Progenitor cell of endocrine pancreas (in vitro differentiated cells): ENCODE results near the gene GPR63. TPM values are rescaled to one million over a fixed set of nuclear protein-coding genes. Genes with fewer than 3 reads are reported as not detected.

Experiments used
- DNase-seq: peaks from one replicate; pipeline ENCODE4 v3.0.0; 2021; ENCODE audit warnings: low spot score; ENCODE audit not compliant: unreplicated experiment
- H3K27ac Mint-ChIP-seq: 2 replicates; pipeline ENCODE4 v1.8.0; 2021; ENCODE audit warnings: mild to moderate bottlenecking, moderate library complexity, mixed read lengths
- H3K27me3 Mint-ChIP-seq: 2 replicates; pipeline ENCODE4 v1.8.0; 2021; ENCODE audit warnings: mixed read lengths
- H3K36me3 Mint-ChIP-seq: 2 replicates; pipeline ENCODE4 v1.8.0; 2022; ENCODE audit warnings: mixed read lengths; ENCODE audit not compliant: insufficient read depth
- H3K4me1 Mint-ChIP-seq: 2 replicates; pipeline ENCODE4 v1.8.0; 2021; ENCODE audit warnings: low read depth, mixed read lengths
- H3K4me3 Mint-ChIP-seq: 2 replicates; pipeline ENCODE4 v1.8.0; 2021; ENCODE audit warnings: low read depth, mild to moderate bottlenecking, moderate library complexity, mixed read lengths
- H3K9me3 Mint-ChIP-seq: 2 replicates; pipeline ENCODE4 v1.8.0; 2021; ENCODE audit warnings: low read depth, mixed read lengths
- CTCF ChIP-seq: fragments of 200-600 bp; sonication (generic); IDR thresholded peaks from one replicate; pipeline ENCODE4 v1.5.0; 2021; ENCODE audit warnings: antibody characterized with exemption, mild to moderate bottlenecking; ENCODE audit not compliant: unreplicated experiment
- total RNA-seq: library from RNA; stranded (reverse); gene quantifications from 2 replicates; pipeline ENCODE4 v1.2.1, GENCODE V29; 2021

GPR63 gene
- total RNA-seq, 1 donor from 2014 or later: 3.0 TPM

GRCh38 chr6:96826865-96827264 lies 10.4 kb downstream of the GPR63 start:
- H3K27ac Mint-ChIP-seq: no peak overlapping the region
- no peaks in the 10 kb centered on the region for H3K4me1 Mint-ChIP-seq
- H3K9me3 Mint-ChIP-seq: no peaks in the 10 kb centered on the region
- DNase-seq: no peak
- no peak for TF ChIP-seq CTCF
- no peaks in the 10 kb centered on the region for H3K27me3 Mint-ChIP-seq
- H3K36me3 Mint-ChIP-seq: no peaks in the 10 kb centered on the region
- no peak overlapping the region for H3K4me3 Mint-ChIP-seq

GRCh38 chr6:96823743-96824142 lies 13.5 kb downstream of the GPR63 start:
- no peak overlapping the region for H3K4me3 Mint-ChIP-seq
- no peaks in the 10 kb centered on the region for H3K27me3 Mint-ChIP-seq
- no peaks in the 10 kb centered on the region for H3K36me3 Mint-ChIP-seq
- TF ChIP-seq CTCF: no peak
- no peak for DNase-seq
- no peaks in the 10 kb centered on the region for H3K4me1 Mint-ChIP-seq
- H3K9me3 Mint-ChIP-seq: no peaks in the 10 kb centered on the region
- no peak overlapping the region for H3K27ac Mint-ChIP-seq

GRCh38 chr6:96821034-96821433 lies 16.2 kb downstream of the GPR63 start:
- Mint-ChIP-seq H3K27me3 (no peaks in the 10 kb centered on the region), H3K27ac (no peak overlapping the region), H3K4me1 (peaks cover 4% of the 10 kb centered on the region), H3K9me3 (no peaks in the 10 kb centered on the region), H3K36me3 (no peaks in the 10 kb centered on the region), H3K4me3 (no peak overlapping the region)
- no peak for DNase-seq
- TF ChIP-seq CTCF: no peak

DNA sequence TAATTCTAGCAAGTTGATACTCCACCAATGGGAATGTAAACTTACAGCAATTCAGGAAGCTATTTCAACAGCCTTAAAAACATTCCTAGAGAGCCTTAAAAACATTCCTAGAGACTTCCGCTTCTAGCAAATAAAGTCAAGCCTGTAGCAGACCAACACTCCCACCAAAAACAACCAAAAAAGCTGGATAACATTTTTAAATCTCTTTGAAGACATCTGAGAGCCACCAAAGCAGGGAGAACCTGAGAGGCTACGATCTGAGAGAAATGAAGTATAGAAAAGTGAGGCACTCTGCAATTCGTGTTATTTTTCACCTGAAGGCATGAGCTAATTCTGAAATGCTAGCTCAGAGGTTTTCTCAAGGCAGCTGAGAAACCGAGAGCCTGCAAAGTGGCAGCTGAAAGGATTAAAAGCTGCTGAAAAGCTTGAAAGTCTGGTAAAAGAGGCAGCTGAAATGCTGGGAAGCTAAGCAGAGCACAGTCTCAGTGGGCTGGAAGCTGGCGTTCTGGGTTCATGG lies 20.9 kb downstream of the GPR63 start:
- Mint-ChIP-seq H3K27ac (peak overlapping the region; percentile 29), H3K4me1 (peaks cover 4% of the 10 kb centered on the region), H3K36me3 (no peaks in the 10 kb centered on the region), H3K9me3 (no peaks in the 10 kb centered on the region), H3K27me3 (no peaks in the 10 kb centered on the region), H3K4me3 (no peak overlapping the region)
- DNase-seq: no peak
- no peak for TF ChIP-seq CTCF

GRCh38 chr6:96814625-96815024 lies 22.7 kb downstream of the GPR63 start:
- TF ChIP-seq CTCF: no peak
- Mint-ChIP-seq H3K9me3 (no peaks in the 10 kb centered on the region), H3K4me3 (no peak overlapping the region), H3K36me3 (no peaks in the 10 kb centered on the region), H3K4me1 (peaks cover 4% of the 10 kb centered on the region), H3K27me3 (no peaks in the 10 kb centered on the region), H3K27ac (no peak overlapping the region)
- DNase-seq: no peak
